Loucy (cell line): ENCODE results near the gene XKRX.

Source experiments
- H2AFZ ChIP-seq: fragments of 200-600 bp; sonication (generic); 2 replicates; pipeline ENCODE4 v1.6.0; 2016; ENCODE audit warnings: antibody characterized with exemption, mild to moderate bottlenecking, low read length, moderate library complexity
- H3F3A ChIP-seq: fragments of 200-600 bp; 2 replicates; pipeline ENCODE4 v1.6.0; 2016; ENCODE audit warnings: antibody characterized with exemption, low read depth, mild to moderate bottlenecking
- H3K27me3 ChIP-seq: fragments of 200-600 bp; sonication (generic); 2 replicates; pipeline ENCODE4 v1.6.1; 2014; ENCODE audit warnings: low read length, mild to moderate bottlenecking; ENCODE audit not compliant: insufficient read depth, poor library complexity, severe bottlenecking
- H3K36me3 ChIP-seq: fragments of 200-600 bp; sonication (generic); 2 replicates; pipeline ENCODE4 v1.6.1; 2016; ENCODE audit warnings: low read length; ENCODE audit not compliant: insufficient read depth
- H3K4me1 ChIP-seq: fragments of 200-600 bp; sonication (generic); 2 replicates; pipeline ENCODE4 v1.5.1; 2014; ENCODE audit warnings: low read length, mild to moderate bottlenecking; ENCODE audit not compliant: insufficient read depth, poor library complexity, severe bottlenecking
- H3K4me2 ChIP-seq: fragments of 200-600 bp; sonication (generic); 2 replicates; pipeline ENCODE4 v1.6.0; 2014; ENCODE audit warnings: antibody characterized with exemption, low read length, low read depth, mild to moderate bottlenecking; ENCODE audit not compliant: poor library complexity, severe bottlenecking
- H3K4me3 ChIP-seq: fragments of 200-600 bp; sonication (generic); 2 replicates; pipeline ENCODE4 v1.5.1; 2014; ENCODE audit warnings: low read length, mild to moderate bottlenecking, mixed read lengths; ENCODE audit not compliant: poor library complexity, severe bottlenecking
- H3K79me2 ChIP-seq: fragments of 200-600 bp; sonication (generic); 2 replicates; pipeline ENCODE4 v1.6.1; 2014; ENCODE audit warnings: low read length; ENCODE audit not compliant: insufficient read depth
- H3K9ac ChIP-seq: fragments of 200-600 bp; sonication (generic); 2 replicates; pipeline ENCODE4 v1.6.0; 2014; ENCODE audit warnings: mild to moderate bottlenecking, low read depth, low read length, moderate library complexity; ENCODE audit not compliant: poor library complexity, severe bottlenecking
- H3K9me2 ChIP-seq: fragments of 200-600 bp; sonication (generic); replicated peaks from 2 replicates; pipeline ENCODE4 v1.6.1; 2016; ENCODE audit warnings: low read depth, low read length, mixed read lengths
- H3K9me3 ChIP-seq: fragments of 200-600 bp; sonication (generic); 2 replicates; pipeline ENCODE4 v1.6.1; 2014; ENCODE audit warnings: mild to moderate bottlenecking, antibody characterized with exemption, low read length, low read depth; ENCODE audit not compliant: insufficient read depth
- H4K20me1 ChIP-seq: fragments of 200-600 bp; sonication (generic); 2 replicates; pipeline ENCODE4 v1.6.0; 2014; ENCODE audit warnings: antibody characterized with exemption, low read length, mild to moderate bottlenecking; ENCODE audit not compliant: insufficient read depth, poor library complexity, severe bottlenecking
- EZH2phosphoT487 ChIP-seq: fragments of 200-600 bp; IDR thresholded peaks from 2 replicates; pipeline ENCODE4 v1.6.1; 2018; ENCODE audit warnings: antibody characterized with exemption, mild to moderate bottlenecking, moderate library complexity, borderline replicate concordance
- TF ChIP-seq, protein P1 (sequence below): fragments of 200-600 bp; sonication (generic); conservative IDR thresholded peaks from 2 replicates; pipeline ENCODE4 v1.5.1; 2014; ENCODE audit warnings: mild to moderate bottlenecking, antibody characterized with exemption, low read length

XKRX gene

DNA sequence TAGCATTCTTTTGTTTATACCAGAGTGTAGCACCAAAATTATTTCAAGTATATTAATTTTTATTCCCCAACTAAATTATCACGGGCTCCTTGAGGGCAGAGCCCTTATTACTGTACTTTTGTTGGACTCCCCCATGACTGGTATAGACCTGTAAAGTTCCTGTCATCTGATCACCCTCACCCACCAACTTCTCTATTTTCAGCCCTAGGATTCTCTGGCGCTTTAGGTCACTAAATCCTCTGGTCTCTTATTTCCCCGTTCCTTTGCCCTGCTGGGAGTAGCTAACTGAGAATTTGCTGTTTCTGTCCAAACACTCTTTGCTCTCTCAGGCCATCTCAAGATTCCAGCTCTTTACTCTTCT lies 3.2 kb upstream of the XKRX start:
- H3K4me2 ChIP-seq, result no peak overlapping the region

DNA sequence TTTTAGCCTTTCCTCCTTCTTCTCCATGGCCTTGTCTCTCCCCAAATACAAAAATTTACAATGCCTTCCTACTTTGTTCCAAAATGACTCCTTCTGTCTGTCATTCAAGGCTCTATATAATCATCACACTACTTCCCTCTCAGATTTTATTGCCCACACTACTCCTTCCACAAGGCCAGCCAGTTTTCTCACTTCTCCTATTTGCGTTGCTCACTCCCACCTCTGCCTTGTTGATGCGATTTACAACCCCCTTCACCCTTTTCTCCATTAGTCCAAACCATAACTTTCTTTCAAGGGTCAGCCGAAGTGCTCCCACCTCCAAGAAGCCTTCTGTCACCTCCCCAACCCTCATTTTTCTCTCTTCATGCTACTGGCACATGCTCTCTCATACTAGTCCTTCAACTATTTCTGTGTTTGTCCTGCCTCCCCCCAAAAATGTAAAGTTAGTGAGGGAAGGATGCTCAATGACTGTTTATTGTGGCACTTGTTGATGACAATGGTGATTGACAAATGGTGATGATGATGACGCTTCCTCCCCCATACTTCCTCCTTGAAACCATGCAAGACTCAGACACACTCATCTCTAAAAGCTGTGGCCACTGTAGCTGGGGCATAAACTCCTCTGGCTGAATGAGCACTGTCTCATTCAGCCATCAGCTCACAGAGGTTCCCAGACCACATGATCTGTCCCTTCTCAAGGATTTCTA lies 2.7 kb upstream of the XKRX start:
- TF ChIP-seq, protein P1, sequence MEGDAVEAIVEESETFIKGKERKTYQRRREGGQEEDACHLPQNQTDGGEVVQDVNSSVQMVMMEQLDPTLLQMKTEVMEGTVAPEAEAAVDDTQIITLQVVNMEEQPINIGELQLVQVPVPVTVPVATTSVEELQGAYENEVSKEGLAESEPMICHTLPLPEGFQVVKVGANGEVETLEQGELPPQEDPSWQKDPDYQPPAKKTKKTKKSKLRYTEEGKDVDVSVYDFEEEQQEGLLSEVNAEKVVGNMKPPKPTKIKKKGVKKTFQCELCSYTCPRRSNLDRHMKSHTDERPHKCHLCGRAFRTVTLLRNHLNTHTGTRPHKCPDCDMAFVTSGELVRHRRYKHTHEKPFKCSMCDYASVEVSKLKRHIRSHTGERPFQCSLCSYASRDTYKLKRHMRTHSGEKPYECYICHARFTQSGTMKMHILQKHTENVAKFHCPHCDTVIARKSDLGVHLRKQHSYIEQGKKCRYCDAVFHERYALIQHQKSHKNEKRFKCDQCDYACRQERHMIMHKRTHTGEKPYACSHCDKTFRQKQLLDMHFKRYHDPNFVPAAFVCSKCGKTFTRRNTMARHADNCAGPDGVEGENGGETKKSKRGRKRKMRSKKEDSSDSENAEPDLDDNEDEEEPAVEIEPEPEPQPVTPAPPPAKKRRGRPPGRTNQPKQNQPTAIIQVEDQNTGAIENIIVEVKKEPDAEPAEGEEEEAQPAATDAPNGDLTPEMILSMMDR, result no peak
- Histone ChIP-seq H3F3A (no peaks in the 10 kb centered on the region), H3K36me3 (no peaks in the 10 kb centered on the region), H4K20me1 (no peaks in the 10 kb centered on the region), H3K9me3 (no peaks in the 10 kb centered on the region), H2AFZ (no peak overlapping the region), H3K4me3 (no peak overlapping the region), H3K27me3 (no peaks in the 10 kb centered on the region), H3K79me2 (no peaks in the 10 kb centered on the region), H3K9ac (no peak overlapping the region), H3K4me1 (no peaks in the 10 kb centered on the region), H3K9me2 (no peaks in the 10 kb centered on the region), H3K4me2 (no peak overlapping the region)

More for the DNA sequence above, 3.2 kb upstream of the XKRX start:
- Histone ChIP-seq H3K27me3 (no peaks in the 10 kb centered on the region), H3K9ac (no peak overlapping the region), H3F3A (no peaks in the 10 kb centered on the region), H3K79me2 (no peaks in the 10 kb centered on the region), H3K9me2 (no peaks in the 10 kb centered on the region), H4K20me1 (no peaks in the 10 kb centered on the region), H3K9me3 (no peaks in the 10 kb centered on the region), H3K36me3 (no peaks in the 10 kb centered on the region), H3K4me1 (no peaks in the 10 kb centered on the region), H2AFZ (no peak overlapping the region), H3K4me3 (no peak overlapping the region)
- TF ChIP-seq, protein P1, result no peak
- no peak for TF ChIP-seq EZH2phosphoT487

DNA sequence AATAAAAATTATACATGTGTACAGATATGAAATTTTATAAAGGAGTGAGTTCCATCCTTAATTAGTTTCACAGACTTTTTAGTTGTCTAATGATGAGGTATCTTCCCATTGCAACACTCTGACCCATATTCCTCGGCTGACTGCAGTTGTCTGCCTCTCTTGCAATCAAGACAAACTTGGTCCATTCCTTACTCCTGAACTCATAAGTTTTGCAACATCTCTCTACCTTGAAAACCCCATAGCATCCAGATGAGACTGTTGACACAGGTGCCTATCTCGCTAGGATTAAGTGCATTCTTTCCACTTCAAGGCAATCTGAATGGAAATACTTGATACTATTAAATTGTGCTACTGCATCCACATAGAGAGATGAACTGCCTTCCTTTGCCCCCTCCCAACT lies 2.3 kb downstream of the XKRX start:
- Histone ChIP-seq H3F3A (no peaks in the 10 kb centered on the region), H3K9me3 (no peaks in the 10 kb centered on the region), H3K4me2 (no peak overlapping the region), H3K36me3 (no peaks in the 10 kb centered on the region), H3K4me3 (no peak overlapping the region), H4K20me1 (no peaks in the 10 kb centered on the region), H3K4me1 (no peaks in the 10 kb centered on the region), H3K9ac (no peak overlapping the region), H3K9me2 (no peaks in the 10 kb centered on the region), H3K79me2 (no peaks in the 10 kb centered on the region), H2AFZ (no peak overlapping the region), H3K27me3 (no peaks in the 10 kb centered on the region)
- TF ChIP-seq, protein P1, result no peak
- TF ChIP-seq EZH2phosphoT487, result no peak
